ENCODE measurements around the gene SPTBN4. TPM values are rescaled to one million over a fixed set of nuclear protein-coding genes. Genes with fewer than 3 reads are reported as not detected.
A peak's percentile ranks its signal among the peaks of the same experiment; 100 is the strongest.

The SPTBN4 gene
- total RNA-seq, 1 donor from 2014 or later: 0.89 TPM

GRCh38 chr19:40441719-40442253, 25.0 kb upstream of the SPTBN4 start:
- no peak for DNase-seq (ENCODE audit: low read depth)

- DNase-seq (ENCODE audit: low read depth): no peak
Observed at GRCh38 chr19:40442328-40443130, 24.3 kb upstream of the SPTBN4 start.

GRCh38 chr19:40443131-40443999, 23.4 kb upstream of the SPTBN4 start:
- peak; percentile 97 for DNase-seq (ENCODE audit: low read depth)

- peak; percentile 72 for DNase-seq (ENCODE audit: low read depth)
Observed at GRCh38 chr19:40444000-40444824, 22.6 kb upstream of the SPTBN4 start, which contains the start of gene SERTAD3. Gene SERTAD3 (minus strand): TSS chr19:40444335. CDS start chr19:40442080, 2,255 bp downstream.

GRCh38 chr19:40444825-40445312, 21.9 kb upstream of the SPTBN4 start:
- DNase-seq (ENCODE audit: low read depth): no peak

- peak; percentile 69 for DNase-seq (ENCODE audit: low read depth)
Observed at GRCh38 chr19:40445780-40446262, 21.0 kb upstream of the SPTBN4 start.

GRCh38 chr19:40446263-40446784, 20.5 kb upstream of the SPTBN4 start:
- DNase-seq (ENCODE audit: low read depth): no peak

- DNase-seq (ENCODE audit: low read depth): no peak
Observed at GRCh38 chr19:40449506-40449905, 17.3 kb upstream of the SPTBN4 start.

GRCh38 chr19:40450664-40451063, 16.1 kb upstream of the SPTBN4 start:
- DNase-seq (ENCODE audit: low read depth): no peak

GRCh38 chr19:40452016-40452415, 14.8 kb upstream of the SPTBN4 start:
- no peak for DNase-seq (ENCODE audit: low read depth)

- no peak for DNase-seq (ENCODE audit: low read depth)
Observed at GRCh38 chr19:40453151-40453735, 13.6 kb upstream of the SPTBN4 start.

GRCh38 chr19:40453943-40454342, 12.9 kb upstream of the SPTBN4 start:
- peak; percentile 12 for DNase-seq (ENCODE audit: low read depth)

GRCh38 chr19:40457048-40457447, 9.8 kb upstream of the SPTBN4 start:
- no peak for DNase-seq (ENCODE audit: low read depth)

- no peak for DNase-seq (ENCODE audit: low read depth)
Observed at GRCh38 chr19:40457953-40458596, 8.7 kb upstream of the SPTBN4 start.

- DNase-seq (ENCODE audit: low read depth): no peak
Observed at GRCh38 chr19:40458597-40458974, 8.2 kb upstream of the SPTBN4 start.

GRCh38 chr19:40460185-40460584, 6.6 kb upstream of the SPTBN4 start:
- no peak for DNase-seq (ENCODE audit: low read depth)

- DNase-seq (ENCODE audit: low read depth): no peak
Observed at GRCh38 chr19:40461669-40462221, 5.1 kb upstream of the SPTBN4 start.

- DNase-seq (ENCODE audit: low read depth): peak; percentile 56
Observed at GRCh38 chr19:40463587-40464037, 3.2 kb upstream of the SPTBN4 start.
